GM10847 (cell line): Measurements from ENCODE around the gene SRGAP3.

Source experiments
- POLR2A ChIP-seq: IDR thresholded peaks from 2 replicates; pipeline ENCODE4 v1.6.1; 2011; ENCODE audit not compliant: insufficient read length; ENCODE audit errors: extremely low read depth

SRGAP3 gene

DNA sequence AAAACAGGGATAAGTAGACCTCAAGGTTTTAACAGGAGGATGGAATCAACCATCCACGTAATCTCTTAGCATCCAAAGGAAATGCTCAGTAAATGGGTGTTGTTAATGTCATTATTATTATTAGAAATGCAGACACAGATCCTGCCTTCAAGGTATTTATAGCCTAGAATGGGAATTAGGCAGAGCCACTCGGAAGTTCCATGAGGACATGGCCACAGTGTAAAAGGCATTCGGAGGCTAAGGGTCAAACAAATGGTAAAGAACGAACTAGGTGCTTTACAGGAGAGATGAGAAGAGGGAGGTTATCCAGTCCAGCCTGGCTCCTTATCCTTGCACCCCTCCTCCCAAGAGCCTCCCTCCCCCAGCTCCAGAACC lies 65.0 kb downstream of the SRGAP3 start:
- no peak for TF ChIP-seq POLR2A

DNA sequence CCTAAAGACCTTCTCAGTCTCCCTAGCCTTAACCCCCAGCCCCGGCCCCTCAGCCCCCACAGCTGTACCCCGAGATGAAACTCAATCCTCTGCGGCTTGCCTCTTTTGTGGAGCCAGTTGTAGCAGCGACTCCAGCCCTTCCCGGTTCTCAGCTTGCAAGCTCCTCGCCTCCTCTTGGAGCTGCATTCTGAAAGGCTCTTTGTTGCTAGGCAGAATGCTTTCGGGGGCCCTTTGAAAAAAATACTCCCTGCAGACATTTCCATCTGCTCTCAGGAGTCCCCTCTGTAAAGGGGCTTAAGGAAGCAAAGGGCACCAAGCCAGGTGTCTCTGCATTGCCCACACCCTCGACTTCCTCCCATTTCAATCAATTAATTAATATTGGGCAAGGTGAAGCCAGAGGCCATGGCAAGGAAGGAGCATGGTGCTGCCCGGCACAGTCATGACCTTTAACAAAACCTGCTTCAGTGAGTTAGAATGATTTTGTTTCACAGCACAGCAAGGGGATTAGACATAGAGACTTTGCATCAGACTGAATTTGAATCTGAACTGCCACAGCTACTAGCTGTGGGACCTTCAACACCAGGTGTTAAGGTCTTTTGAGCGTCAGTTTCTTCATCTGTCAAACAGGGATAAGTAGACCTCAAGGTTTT lies 65.5 kb downstream of the SRGAP3 start:
- TF ChIP-seq POLR2A: no peak

DNA sequence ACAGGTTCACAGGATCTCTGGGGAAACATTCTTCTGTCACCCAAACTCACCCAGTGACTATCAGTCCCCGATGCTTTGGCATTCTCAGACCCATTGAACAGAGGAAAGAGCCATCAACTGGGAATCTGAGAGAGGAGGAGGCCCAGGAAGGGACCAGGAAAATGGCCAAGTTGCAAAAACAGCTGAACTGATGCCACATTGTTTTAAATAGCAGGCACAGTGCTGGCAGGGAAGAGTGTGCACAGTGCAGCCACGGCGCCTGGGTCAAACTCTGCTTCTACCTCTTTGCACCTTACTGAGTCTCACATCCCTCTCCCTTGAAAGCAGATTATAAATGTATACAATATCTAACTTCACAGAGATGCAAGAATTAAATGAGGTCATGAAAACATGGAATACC lies 66.4 kb downstream of the SRGAP3 start:
- TF ChIP-seq POLR2A: no peak

DNA sequence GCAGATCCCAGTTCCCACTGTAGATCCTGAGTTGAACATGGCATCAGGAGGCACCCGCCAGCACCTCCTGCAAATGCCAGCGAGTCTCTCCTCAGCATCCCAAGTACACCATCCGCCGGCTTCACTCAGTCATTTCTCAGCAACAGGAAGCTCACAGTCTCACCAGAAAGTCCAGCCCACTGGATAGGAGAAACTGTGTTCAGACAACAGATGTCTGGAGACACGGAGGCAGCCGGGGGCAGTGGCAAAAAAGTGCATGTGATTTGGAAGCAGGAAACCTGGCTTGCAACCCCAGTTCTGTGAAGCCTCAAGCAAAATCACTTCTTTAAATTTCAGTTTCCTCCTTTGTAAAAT lies 68.7 kb downstream of the SRGAP3 start:
- no peak for TF ChIP-seq POLR2A

DNA sequence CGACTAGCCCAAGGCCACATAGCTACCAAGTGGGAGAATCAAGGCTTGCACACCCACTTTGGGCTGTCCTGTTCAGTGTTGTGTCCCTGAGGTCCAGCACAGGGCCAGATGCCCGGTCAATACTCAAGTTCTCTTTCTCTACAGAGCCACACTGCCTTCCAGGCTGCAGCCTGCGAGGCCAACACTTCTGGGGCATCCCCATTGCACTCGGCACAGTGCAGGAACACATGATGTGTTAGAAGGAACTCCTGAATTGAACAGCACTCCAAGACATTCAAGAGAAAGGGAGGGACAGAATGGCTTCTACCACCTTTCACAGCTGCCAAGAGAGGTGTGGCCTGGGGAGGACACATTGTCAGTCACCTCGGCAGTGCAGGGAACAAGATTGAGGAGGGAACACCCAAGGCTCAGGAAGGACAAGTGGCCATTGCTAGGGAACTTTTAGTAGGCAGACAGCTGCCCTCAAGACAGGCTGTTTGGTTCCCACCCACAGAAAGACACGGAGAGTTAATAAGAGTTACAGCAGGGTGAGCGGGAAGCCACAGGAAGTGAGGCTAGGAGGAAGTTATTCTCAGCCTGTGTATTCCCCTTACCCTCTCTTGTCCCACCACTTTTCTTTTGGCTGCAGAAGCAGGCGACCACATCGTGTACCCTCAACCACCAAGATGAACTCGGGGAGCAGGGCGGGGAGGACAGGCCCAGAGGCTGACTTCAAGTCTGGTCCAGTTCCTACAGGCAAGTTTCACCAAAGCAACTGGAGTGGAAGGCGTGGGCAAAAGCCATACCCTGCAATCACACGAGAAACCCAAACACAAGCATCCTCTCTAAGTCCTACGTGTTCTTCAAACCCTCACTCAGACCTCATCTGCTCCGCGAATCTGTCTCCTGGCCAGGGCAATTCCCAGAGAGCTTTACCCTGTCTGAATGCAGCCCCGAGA lies 69.4 kb downstream of the SRGAP3 start:
- TF ChIP-seq POLR2A: no peak

DNA sequence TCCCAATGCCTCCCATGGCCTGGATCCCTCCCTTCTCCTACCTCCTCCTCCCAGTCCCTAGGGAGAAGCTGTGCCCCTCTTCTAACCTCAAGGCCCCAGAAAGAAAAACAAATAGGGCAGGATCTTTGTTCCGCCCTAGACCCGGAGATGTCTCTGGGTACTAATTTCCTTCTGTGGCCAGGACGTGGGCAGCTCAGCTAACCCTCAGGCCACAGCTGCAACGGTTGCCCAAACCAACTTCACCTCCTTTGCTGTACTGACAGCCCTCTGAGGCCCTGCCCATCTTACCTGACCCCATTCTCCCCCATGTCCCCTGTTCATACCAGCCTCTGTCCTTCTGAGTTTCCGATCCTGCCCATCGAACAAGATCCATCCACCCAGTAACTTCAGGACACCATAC lies 70.7 kb downstream of the SRGAP3 start:
- no peak for TF ChIP-seq POLR2A

DNA sequence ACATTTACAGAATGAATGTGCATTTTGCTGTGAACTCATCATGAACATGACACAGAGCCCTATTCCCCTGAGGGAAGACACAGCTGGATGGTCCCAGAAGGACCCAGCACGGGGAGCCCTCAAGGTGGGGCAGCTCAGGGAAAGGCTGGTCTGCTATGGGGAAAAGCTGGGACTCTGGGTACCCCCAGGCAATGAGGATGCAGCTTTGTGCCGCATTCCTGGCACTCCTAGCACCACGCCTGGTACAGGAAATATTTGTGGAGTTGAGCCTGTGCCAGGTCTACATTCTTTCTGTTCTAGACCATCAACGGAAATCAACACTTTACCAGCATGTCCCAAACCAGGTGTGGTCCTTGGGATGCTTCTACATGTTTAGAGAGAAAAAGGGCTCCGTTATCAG lies 74.0 kb downstream of the SRGAP3 start:
- TF ChIP-seq POLR2A: no peak

DNA sequence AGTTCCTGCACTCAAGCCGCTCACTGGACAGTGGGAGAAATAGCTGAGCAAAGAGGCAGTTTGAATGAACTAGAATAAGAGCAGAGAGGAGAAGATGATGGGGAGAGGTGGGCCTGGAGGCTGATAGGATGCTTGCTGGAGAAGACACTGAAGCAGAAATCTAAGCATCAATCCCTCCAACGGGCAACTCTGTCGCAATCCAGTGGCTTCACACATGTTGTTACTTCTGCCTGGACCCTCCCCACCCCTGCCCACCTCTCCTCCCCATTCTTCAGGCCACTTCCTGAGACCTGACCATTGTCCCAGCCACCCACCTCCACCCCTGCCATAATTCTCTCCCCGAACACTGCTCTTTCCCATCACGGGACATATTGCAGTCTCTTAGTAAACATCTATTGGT lies 76.0 kb downstream of the SRGAP3 start:
- no peak for TF ChIP-seq POLR2A

DNA sequence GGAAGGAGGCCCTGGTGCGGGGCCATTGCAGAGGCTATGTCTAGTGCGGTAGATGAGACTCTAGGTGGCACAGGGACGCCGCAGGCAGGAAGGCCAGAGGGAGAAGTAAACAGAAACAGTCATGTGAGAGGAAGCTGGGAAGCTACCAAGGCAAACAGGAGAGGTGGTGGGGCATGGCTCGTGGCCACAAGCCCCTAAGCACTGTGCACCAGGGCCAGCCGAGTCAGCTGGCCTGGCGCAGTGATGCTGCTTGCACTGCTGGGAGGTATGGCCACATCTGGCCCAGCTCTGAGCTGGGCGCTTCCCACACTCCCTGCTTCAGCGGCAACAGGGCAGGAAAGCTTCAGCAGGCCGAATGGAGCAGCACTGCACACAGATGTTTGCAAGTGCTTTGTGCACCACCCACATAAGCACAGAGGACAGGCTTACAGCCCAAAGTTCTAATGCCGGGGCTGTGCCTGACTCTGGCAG lies 76.6 kb downstream of the SRGAP3 start:
- no peak for TF ChIP-seq POLR2A

DNA sequence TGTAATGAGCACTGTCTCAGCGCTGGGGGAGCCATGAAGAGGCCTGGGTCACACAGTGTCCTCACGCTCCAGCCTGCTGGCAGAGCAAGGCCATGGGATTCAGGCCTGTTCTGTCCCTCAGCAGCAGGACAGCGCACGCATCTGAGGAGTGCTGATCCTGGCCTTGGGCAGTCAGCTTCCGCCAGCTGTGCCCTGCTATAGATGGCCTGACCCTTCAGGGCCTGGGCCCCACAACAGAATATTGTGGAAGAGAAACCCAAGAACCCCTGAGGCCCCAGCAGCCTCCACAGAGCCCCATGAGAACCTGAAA lies 78.6 kb downstream of the SRGAP3 start:
- no peak for TF ChIP-seq POLR2A

DNA sequence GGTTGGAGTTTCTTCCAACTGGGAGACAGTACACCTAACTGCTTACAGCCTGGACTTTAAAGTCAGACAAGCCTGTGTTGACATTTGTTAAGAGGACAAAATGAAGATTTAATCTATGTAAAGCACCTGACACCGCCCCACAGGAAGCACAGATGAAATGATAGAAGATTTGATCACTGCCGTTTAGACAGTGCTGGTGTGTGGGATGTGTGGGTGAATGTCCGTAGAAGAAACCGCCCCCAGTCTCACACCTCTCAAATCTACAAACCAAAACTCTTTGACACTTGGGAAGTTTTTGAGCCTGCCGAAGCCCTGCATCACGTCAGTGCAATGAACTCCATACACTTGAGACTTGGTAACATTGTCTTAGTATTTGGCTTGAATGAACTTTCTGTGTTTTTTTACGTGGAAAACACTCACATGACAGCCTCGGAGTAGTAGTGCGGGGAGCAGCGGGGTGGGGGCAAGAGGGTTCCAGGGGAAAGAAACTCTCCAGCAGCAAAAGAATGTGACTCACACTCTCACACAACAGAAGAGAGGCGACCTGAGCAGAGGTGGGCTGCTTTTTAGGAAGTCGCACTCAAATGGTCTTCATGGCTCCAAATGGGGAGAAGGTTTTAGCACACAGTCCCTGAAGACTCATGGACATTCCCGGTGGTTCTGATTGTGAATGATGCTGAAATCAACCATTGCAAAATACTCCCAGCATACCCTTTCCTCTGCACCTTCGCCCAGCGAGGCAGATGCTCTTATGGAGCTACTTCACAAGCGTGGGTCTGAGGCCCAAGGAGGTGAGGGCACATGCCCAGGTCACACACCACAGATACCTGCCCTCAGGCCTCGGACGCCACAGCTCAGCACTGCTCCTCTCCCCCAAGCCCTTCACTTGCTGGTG lies 79.2 kb downstream of the SRGAP3 start:
- TF ChIP-seq POLR2A: no peak

DNA sequence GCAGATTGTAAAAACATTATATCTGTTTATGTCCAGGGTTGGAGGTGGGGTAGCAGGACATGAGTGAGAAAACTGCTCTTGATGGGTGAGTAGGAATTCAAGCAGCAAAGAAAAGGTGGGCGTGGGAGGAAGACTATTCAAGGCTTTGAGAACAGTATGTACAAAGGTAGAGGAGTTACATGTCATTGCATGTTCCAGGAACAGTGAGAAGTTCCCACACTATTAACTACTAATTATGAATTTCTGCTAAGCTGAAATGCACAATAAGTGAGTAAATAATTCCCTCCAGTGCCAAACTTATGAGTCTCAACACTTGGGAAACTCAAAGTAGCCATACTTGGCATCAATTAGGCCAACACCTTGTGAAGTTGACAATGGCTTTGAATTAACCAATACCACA lies 80.1 kb downstream of the SRGAP3 start:
- TF ChIP-seq POLR2A: no peak

DNA sequence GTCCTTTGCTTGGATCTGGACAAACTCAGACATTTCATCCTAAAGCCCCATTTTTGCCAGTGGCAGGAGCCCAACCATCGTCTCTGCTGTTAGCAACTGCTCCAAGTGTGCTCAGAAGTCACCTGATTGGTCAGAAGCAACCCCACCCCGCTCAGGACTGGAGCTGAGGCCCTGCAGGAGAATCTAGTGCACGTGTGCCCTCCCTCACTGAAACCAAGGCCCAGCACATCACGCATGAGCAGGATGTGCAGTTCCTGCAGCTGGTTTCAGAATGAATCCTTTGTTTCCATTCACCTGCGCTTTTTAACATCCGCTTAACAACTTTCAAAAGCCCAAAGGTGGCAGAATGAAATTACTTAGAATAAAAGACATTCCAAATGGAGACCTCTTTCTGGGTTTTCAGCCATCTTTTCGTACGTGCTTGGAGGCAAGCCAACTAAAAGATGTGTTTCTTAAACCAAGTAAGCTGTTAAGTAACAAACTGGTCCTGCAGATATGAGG lies 81.2 kb downstream of the SRGAP3 start:
- no peak for TF ChIP-seq POLR2A

DNA sequence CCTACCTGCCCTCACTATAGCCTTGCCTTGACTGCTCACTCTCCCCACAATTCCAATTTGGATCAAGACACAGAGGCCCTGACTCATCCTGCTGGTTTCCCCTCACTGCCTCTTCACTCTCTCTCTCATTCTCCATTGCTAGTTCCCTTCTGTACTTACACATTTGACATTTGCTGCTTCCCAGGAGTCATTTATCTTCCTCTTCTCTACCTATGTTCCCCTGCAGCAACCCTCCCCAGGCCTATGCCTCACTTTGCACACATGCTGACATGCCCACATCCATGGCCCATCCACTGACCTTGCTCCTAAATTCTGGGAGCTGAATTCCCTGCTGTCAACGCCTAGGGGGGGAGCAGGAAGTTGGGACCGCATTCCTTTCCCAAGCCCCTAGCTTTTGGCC lies 82.2 kb downstream of the SRGAP3 start:
- no peak for TF ChIP-seq POLR2A

DNA sequence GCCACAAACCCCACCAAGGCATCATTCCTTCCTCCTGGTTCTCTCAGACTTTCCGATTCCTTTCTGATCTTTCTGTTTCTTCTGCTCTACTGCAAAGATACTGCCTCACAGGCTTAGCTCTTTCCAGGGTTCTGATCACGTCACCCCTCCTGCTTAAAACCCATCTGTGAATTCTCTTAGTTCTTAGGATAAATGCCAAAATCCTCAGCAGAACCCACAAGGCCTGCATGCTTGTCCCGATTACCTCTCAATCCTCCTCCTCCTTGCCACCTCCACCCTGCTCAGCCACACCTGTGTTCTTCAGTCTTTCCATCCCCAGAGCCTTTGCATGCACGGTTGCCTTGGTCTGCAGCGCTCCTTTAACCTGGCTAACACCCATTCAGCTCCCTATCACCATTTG lies 84.0 kb downstream of the SRGAP3 start:
- no peak for TF ChIP-seq POLR2A

DNA sequence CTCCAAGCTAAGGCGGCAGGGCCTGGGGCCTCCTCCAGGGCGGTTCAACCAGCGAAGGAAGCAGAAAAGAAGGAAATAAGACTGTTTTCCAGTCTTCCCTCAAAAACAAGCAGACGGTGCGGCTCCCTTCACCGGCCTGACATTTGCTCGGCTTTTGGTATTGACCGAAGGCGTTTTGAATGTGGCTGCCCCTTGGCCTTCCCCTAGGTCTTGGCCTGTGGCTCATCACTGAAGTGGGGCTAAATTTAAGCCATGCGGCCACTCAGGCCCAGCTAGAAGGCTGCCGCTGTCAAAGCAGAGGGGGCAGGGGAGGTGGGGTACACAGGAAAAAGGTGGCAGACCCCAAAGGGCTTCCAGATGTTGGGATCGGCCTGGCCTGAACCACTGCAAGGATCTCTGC lies 86.2 kb downstream of the SRGAP3 start:
- TF ChIP-seq POLR2A: no peak
